Measurements from ENCODE around the gene APBB1. TPM values are rescaled to one million over a fixed set of nuclear protein-coding genes. Genes with fewer than 3 reads are reported as not detected.

APBB1 gene
- total and polyA plus RNA-seq, 10 of the 15 experiments (the other 5 are each of a cell fraction or from before 2014, with no cell fraction given): 0.31 to 10.6 (median 5.4) TPM

- TF ChIP-seq, protein P1, sequence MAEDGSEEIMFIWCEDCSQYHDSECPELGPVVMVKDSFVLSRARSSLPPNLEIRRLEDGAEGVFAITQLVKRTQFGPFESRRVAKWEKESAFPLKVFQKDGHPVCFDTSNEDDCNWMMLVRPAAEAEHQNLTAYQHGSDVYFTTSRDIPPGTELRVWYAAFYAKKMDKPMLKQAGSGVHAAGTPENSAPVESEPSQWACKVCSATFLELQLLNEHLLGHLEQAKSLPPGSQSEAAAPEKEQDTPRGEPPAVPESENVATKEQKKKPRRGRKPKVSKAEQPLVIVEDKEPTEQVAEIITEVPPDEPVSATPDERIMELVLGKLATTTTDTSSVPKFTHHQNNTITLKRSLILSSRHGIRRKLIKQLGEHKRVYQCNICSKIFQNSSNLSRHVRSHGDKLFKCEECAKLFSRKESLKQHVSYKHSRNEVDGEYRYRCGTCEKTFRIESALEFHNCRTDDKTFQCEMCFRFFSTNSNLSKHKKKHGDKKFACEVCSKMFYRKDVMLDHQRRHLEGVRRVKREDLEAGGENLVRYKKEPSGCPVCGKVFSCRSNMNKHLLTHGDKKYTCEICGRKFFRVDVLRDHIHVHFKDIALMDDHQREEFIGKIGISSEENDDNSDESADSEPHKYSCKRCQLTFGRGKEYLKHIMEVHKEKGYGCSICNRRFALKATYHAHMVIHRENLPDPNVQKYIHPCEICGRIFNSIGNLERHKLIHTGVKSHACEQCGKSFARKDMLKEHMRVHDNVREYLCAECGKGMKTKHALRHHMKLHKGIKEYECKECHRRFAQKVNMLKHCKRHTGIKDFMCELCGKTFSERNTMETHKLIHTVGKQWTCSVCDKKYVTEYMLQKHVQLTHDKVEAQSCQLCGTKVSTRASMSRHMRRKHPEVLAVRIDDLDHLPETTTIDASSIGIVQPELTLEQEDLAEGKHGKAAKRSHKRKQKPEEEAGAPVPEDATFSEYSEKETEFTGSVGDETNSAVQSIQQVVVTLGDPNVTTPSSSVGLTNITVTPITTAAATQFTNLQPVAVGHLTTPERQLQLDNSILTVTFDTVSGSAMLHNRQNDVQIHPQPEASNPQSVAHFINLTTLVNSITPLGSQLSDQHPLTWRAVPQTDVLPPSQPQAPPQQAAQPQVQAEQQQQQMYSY (CRISPR knock-in tag; IDR thresholded peaks at IDR 0.05): no peak
- TF ChIP-seq NR2C2 (IDR thresholded peaks at IDR 0.05; ENCODE audit: borderline replicate concordance, control insufficient read depth, insufficient read length, low read depth) (no peak), SIX5 (IDR thresholded peaks at IDR 0.05; ENCODE audit: low read depth, low read length, severe bottlenecking) (no peak), NFXL1 (IDR thresholded peaks at IDR 0.05; ENCODE audit: borderline replicate concordance) (no peak), ZNF622 (IDR thresholded peaks at IDR 0.05) (no peak)
- TF ChIP-seq, protein P2, sequence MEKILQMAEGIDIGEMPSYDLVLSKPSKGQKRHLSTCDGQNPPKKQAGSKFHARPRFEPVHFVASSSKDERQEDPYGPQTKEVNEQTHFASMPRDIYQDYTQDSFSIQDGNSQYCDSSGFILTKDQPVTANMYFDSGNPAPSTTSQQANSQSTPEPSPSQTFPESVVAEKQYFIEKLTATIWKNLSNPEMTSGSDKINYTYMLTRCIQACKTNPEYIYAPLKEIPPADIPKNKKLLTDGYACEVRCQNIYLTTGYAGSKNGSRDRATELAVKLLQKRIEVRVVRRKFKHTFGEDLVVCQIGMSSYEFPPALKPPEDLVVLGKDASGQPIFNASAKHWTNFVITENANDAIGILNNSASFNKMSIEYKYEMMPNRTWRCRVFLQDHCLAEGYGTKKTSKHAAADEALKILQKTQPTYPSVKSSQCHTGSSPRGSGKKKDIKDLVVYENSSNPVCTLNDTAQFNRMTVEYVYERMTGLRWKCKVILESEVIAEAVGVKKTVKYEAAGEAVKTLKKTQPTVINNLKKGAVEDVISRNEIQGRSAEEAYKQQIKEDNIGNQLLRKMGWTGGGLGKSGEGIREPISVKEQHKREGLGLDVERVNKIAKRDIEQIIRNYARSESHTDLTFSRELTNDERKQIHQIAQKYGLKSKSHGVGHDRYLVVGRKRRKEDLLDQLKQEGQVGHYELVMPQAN (conservative IDR thresholded peaks at IDR 0.05): no peak
Observed at GRCh38 chr11:6431861-6432260, 13.0 kb upstream of the APBB1 start (continued).

DNA sequence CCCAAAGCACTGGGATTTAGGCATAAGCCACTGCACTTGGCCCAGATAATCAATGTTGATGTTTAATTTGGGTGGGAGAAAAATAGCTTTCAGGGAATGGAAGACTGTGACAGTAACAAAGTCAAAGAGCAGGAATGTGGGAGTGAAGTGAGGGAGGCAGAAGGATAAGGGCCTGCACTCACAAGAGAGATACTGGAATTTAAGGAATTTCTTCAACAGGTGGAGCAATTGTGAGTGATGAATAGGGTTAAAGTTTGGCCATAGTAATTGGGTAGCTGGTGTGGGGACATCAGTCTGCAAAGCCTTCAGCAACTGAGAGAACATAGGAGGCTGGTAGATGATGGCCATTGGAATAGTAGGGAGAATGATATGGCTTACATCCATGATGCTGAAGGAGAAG lies 8.6 kb upstream of the APBB1 start:
- no peak overlapping the region for H3K27ac ChIP-seq (ENCODE audit: control insufficient read depth, insufficient read depth)
- ChIA-PET RAD21 (ENCODE audit: unreplicated experiment) (interaction anchor here (2.4 kb wide), 1 partner anchor 48 kb away, joined by 10 read pairs; no protein-coding TSS in a partner anchor), SMC1A (ENCODE audit: uncharacterized antibody, unreplicated experiment) (interaction anchor here (1.2 to 1.3 kb wide), 2 partner anchors 16 to 48 kb away, joined by 4 to 6 read pairs; no protein-coding TSS in a partner anchor), POLR2A (no interaction called here), CTCF (interaction anchor here (0.9 to 2.2 kb wide), 5 partner anchors 16 to 328 kb away, joined by 3 to 11 read pairs (median 5); no protein-coding TSS in a partner anchor)
- no peak overlapping the region for H3K4me3 ChIP-seq
- no peaks in the 10 kb centered on the region; a peak in 1 of 4 replicates for H3K27me3 ChIP-seq (replicated peaks in 1 of 2; ENCODE audit: control insufficient read depth in 2 of 2, insufficient read depth in 2 of 2, low read length in 1 of 2)
- H3K79me2 ChIP-seq (ENCODE audit: control insufficient read depth, insufficient read depth, low read length): no peaks in the 10 kb centered on the region
- H3K9ac ChIP-seq (ENCODE audit: control insufficient read depth, insufficient read depth, low read length): no peak overlapping the region
- no peaks in the 10 kb centered on the region for H3K9me3 ChIP-seq (replicated peaks; ENCODE audit: control insufficient read depth, insufficient read depth, low read length)
- in situ Hi-C loops (cut with MboI) (no loop called here), intact Hi-C loops (cut with micrococcal nuclease; ENCODE audit: unreplicated experiment) (no loop called here)
- TF ChIP-seq, protein P3, sequence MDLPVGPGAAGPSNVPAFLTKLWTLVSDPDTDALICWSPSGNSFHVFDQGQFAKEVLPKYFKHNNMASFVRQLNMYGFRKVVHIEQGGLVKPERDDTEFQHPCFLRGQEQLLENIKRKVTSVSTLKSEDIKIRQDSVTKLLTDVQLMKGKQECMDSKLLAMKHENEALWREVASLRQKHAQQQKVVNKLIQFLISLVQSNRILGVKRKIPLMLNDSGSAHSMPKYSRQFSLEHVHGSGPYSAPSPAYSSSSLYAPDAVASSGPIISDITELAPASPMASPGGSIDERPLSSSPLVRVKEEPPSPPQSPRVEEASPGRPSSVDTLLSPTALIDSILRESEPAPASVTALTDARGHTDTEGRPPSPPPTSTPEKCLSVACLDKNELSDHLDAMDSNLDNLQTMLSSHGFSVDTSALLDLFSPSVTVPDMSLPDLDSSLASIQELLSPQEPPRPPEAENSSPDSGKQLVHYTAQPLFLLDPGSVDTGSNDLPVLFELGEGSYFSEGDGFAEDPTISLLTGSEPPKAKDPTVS (IDR thresholded peaks at IDR 0.05; ENCODE audit: low read depth, low read length): no peak
- TF ChIP-seq POLR2A (IDR thresholded peaks at IDR 0.05; ENCODE audit: low read depth, low read length) (no peak), RFX5 (IDR thresholded peaks at IDR 0.05; ENCODE audit: low read depth, low read length) (no peak), RUNX3 (IDR thresholded peaks at IDR 0.05; ENCODE audit: low read length) (no peak), RAD51 (IDR thresholded peaks at IDR 0.05) (no peak), PAX8 (IDR thresholded peaks at IDR 0.05) (no peak), NFYB (IDR thresholded peaks at IDR 0.05; ENCODE audit: insufficient read depth, low read depth, low read length) (no peak)
- BruUV-seq (replicated peaks): no TSS peak
- DNase-seq (ENCODE audit: low read depth, low spot score): no peak
- no peaks in the 10 kb centered on the region for H4K20me1 ChIP-seq (ENCODE audit: control insufficient read depth, insufficient read depth)
- no peak overlapping the region for H2AFZ ChIP-seq (ENCODE audit: control insufficient read depth, low read depth, low read length)
- no peak overlapping the region for H3K4me2 ChIP-seq (ENCODE audit: control insufficient read depth, insufficient read depth)
- no peaks in the 10 kb centered on the region for H3K4me1 ChIP-seq (ENCODE audit: control insufficient read depth, insufficient read depth, low read length)
- no peak for FAIRE-seq
- no peaks in the 10 kb centered on the region for H3K36me3 ChIP-seq (ENCODE audit: control insufficient read depth in 2 of 2, insufficient read depth in 2 of 2, low read length in 1 of 2)
- no peak for ATAC-seq

Measured in GM12878 (cell line).